A549 (cell line): ENCODE data around the gene EVX1. TPM values are rescaled to one million over a fixed set of nuclear protein-coding genes. Genes with fewer than 3 reads are reported as not detected.

Source experiments
- ATAC-seq, 2 experiments: fragments of 200-7000 bp in 1 of 2; fragments of >200 bp in 1 of 2; cut with Nextera tagmentation in 1 of 2; cut with Tn5 transposase in 1 of 2; 3 replicates each; pipeline versions ENCODE4 v1.8.0 to v1.9.1; 2018 to 2020; ENCODE audit warnings: mild to moderate bottlenecking in 1 of 2, moderate library complexity in 1 of 2
- CTCF ChIA-PET: fragments of 300-600 bp; sonication (Branson Sonifier 250); formaldehyde crosslinking; extraction: SDS; loops from one replicate; lab custom pipeline; 2021; ENCODE audit warnings: antibody characterized with exemption, inconsistent platforms; lab: Yijun Ruan, JAX
- POLR2A ChIA-PET: fragments of 350-600 bp; formaldehyde crosslinking; extraction: SDS; loops from one replicate; lab custom pipeline; 2021; ENCODE audit warnings: antibody characterized with exemption, inconsistent platforms; lab: Yijun Ruan, JAX
- DNase-seq, 2 experiments: peaks; one replicate each; pipeline versions ENCODE4 v3.0.0 to v3.0.0-alpha.2; 2011 to 2016; ENCODE audit warnings: low read depth in 1 of 2, low spot score in 1 of 2
- FAIRE-seq: peaks from 2 replicates; lab custom pipeline; 2011; peaks lifted over from hg19 to GRCh38; lab: Jason Lieb, UNC
- H3K27ac ChIP-seq, 2 experiments: fragments of >200 bp; sonication (Bioruptor Twin); formaldehyde crosslinking; 3 replicates each; pipeline ENCODE4 v1.5.1; 2016 to 2017
- H3K4me1 ChIP-seq: fragments of >200 bp; sonication (Bioruptor Twin); formaldehyde crosslinking; 3 replicates; pipeline ENCODE4 v1.6.1; 2016
- H3K4me2 ChIP-seq: fragments of >200 bp; sonication (Bioruptor Twin); formaldehyde crosslinking; 3 replicates; pipeline ENCODE4 v1.6.1; 2016
- H3K4me3 ChIP-seq: fragments of >200 bp; sonication (Bioruptor Twin); formaldehyde crosslinking; 3 replicates; pipeline ENCODE4 v1.5.1; 2016
- H3K9me3 ChIP-seq: fragments of >200 bp; sonication (Bioruptor Twin); formaldehyde crosslinking; 3 replicates; pipeline ENCODE4 v1.6.1; 2016
- BHLHE40 ChIP-seq: IDR thresholded peaks from 2 replicates; pipeline ENCODE4 v1.6.1; 2012; ENCODE audit warnings: low read depth, low read length, inconsistent platforms
- CEBPB ChIP-seq, 2 experiments: fragments of >200 bp in 1 of 2; sonication (Bioruptor Twin) in 1 of 2; formaldehyde crosslinking in 1 of 2; IDR thresholded peaks; 2 replicates each; pipeline ENCODE4 v1.6.1; 2012 to 2016
- CHD4 ChIP-seq: fragments of 200-600 bp; sonication (generic); IDR thresholded peaks from 2 replicates; pipeline ENCODE4 v1.6.1; 2016; ENCODE audit warnings: antibody characterized with exemption, mild to moderate bottlenecking, borderline replicate concordance
- ELK1 ChIP-seq: fragments of 150-350 bp; IDR thresholded peaks from 2 replicates; pipeline ENCODE4 v1.6.1; 2014; ENCODE audit warnings: low read depth, mild to moderate bottlenecking, low read length
- ESRRA ChIP-seq: fragments of 150-350 bp; IDR thresholded peaks from 2 replicates; pipeline ENCODE4 v1.6.1; 2014; ENCODE audit warnings: mild to moderate bottlenecking, low read length, borderline replicate concordance
- HES2 ChIP-seq: fragments of >200 bp; sonication (Bioruptor Twin); formaldehyde crosslinking; IDR thresholded peaks from 2 replicates; pipeline ENCODE4 v1.6.1; 2016
- HOXB5 ChIP-seq: fragments of 250-450 bp; sonication (Bioruptor Pico); IDR thresholded peaks from 2 replicates; pipeline ENCODE4 v1.5.0; 2020; ENCODE audit warnings: mild to moderate bottlenecking, moderate library complexity
- KDM1A ChIP-seq: fragments of 200-600 bp; sonication (generic); IDR thresholded peaks from 2 replicates; pipeline ENCODE4 v1.6.1; 2016; ENCODE audit warnings: low read depth, mild to moderate bottlenecking
- KDM5A ChIP-seq: fragments of 200-600 bp; sonication (generic); IDR thresholded peaks from 2 replicates; pipeline ENCODE4 v1.6.1; 2016; ENCODE audit warnings: antibody characterized with exemption, mild to moderate bottlenecking
- MAFK ChIP-seq: fragments of 450-650 bp; IDR thresholded peaks from 2 replicates; pipeline ENCODE4 v1.6.1; 2014; ENCODE audit not compliant: partially characterized antibody
- NFE2L2 ChIP-seq: fragments of 150-350 bp; conservative IDR thresholded peaks from 2 replicates; pipeline ENCODE4 v1.6.1; 2014; ENCODE audit warnings: low read length
- NPAS2 ChIP-seq: fragments of 250-450 bp; sonication (Bioruptor Pico); IDR thresholded peaks from 2 replicates; pipeline ENCODE4 v1.8.0; 2022; ENCODE audit warnings: mild to moderate bottlenecking, moderate library complexity, borderline replicate concordance
- PHF8 ChIP-seq: fragments of 200-600 bp; sonication (generic); IDR thresholded peaks from 2 replicates; pipeline ENCODE4 v1.6.1; 2016; ENCODE audit warnings: low read depth, mild to moderate bottlenecking, antibody characterized with exemption, moderate library complexity, borderline replicate concordance
- RAD21 ChIP-seq, 2 experiments: fragments of >200 bp in 1 of 2; sonication (Bioruptor Twin) in 1 of 2; formaldehyde crosslinking in 1 of 2; IDR thresholded peaks in 1 of 2; conservative IDR thresholded peaks in 1 of 2; 2 replicates in 1 of 2; 3 replicates in 1 of 2; pipeline ENCODE4 v1.6.1; 2012 to 2018; ENCODE audit warnings: inconsistent platforms in 1 of 2
- RARB ChIP-seq: fragments of 250-450 bp; sonication (Bioruptor Pico); IDR thresholded peaks from 2 replicates; pipeline ENCODE4 v1.8.0; 2021; ENCODE audit warnings: mild to moderate bottlenecking, moderate library complexity
- REST ChIP-seq: fragments of 200-600 bp; sonication (generic); IDR thresholded peaks from 2 replicates; pipeline ENCODE4 v1.6.1; 2016; ENCODE audit warnings: antibody characterized with exemption, mild to moderate bottlenecking, moderate library complexity
- RFX5 ChIP-seq: fragments of 450-650 bp; IDR thresholded peaks from 2 replicates; pipeline ENCODE4 v1.7.1; 2014; ENCODE audit warnings: antibody characterized with exemption, mild to moderate bottlenecking, moderate library complexity
- RNF2 ChIP-seq: fragments of 200-600 bp; sonication (generic); IDR thresholded peaks from 2 replicates; pipeline ENCODE4 v1.6.1; 2016; ENCODE audit warnings: low read depth, mild to moderate bottlenecking, antibody characterized with exemption, moderate library complexity, borderline replicate concordance
- SMC3 ChIP-seq: fragments of >200 bp; sonication (Bioruptor Twin); formaldehyde crosslinking; IDR thresholded peaks from 3 replicates; pipeline ENCODE4 v1.6.1; 2018; ENCODE audit warnings: inconsistent platforms
- SREBF2 ChIP-seq: fragments of 450-650 bp; IDR thresholded peaks from 2 replicates; pipeline ENCODE4 v1.6.1; 2014; ENCODE audit warnings: mild to moderate bottlenecking, moderate library complexity
- TFCP2L1 ChIP-seq: fragments of 250-450 bp; sonication (Bioruptor Pico); IDR thresholded peaks from 2 replicates; pipeline ENCODE4 v1.5.0; 2021; ENCODE audit warnings: mild to moderate bottlenecking
- USF2 ChIP-seq: fragments of 450-650 bp; IDR thresholded peaks from 2 replicates; pipeline ENCODE4 v1.6.1; 2014; ENCODE audit warnings: antibody characterized with exemption
- ZFP36 ChIP-seq: fragments of 450-650 bp; IDR thresholded peaks from 2 replicates; pipeline ENCODE4 v1.6.1; 2014; ENCODE audit warnings: borderline replicate concordance; ENCODE audit not compliant: partially characterized antibody
- WGBS: methylation state at CpG from one replicate; pipeline ENCODE4 v1.1.6; 2017; ENCODE audit errors: missing lambda C conversion rate; 5-methylcytosine and 5-hydroxymethylcytosine counted together
- polyA plus RNA-seq, 4 experiments: library from polyadenylated mRNA; depleted of rRNA in 3 of 4; stranded (reverse); fragments of >200 nt; fragmentation: RNase III in 1 of 4; extraction: RNeasy Plus Mini Kit Qiagen cat#74134 plus additional on column Dnase treatment in 1 of 4; gene quantifications; 2 replicates in 3 of 4; 3 replicates in 1 of 4; pipeline ENCODE4 v1.2.3, GENCODE V29; 2011 to 2017

EVX1 gene
- polyA plus RNA-seq, 2 of the 4 experiments (the other 2 are of a cell fraction), result 0.05 to 0.08 TPM

GRCh38 chr7:27202018-27202861 lies 40.4 kb upstream of the EVX1 start:
- 91% methylated on average over 26 of the region's 30 CpGs for WGBS
- CTCF ChIA-PET, result interaction anchor here (0.7 to 4.2 kb wide), 10 partner anchors 8 to 894 kb away, joined by 3 to 33 read pairs (median 4); no protein-coding TSS in a partner anchor
- TF ChIP-seq KDM1A (no peak), RAD21 (conservative IDR thresholded peaks at IDR 0.05 in 1 of 2, IDR thresholded peaks at IDR 0.05 in 1 of 2) (no peak), HES2 (no peak), PHF8 (no peak), KDM5A (no peak), BHLHE40 (no peak), MAFK (no peak)
- POLR2A ChIA-PET, result no interaction called here
- Histone ChIP-seq H3K27ac (no peak overlapping the region), H3K4me2 (no peak overlapping the region), H3K4me3 (no peak overlapping the region), H3K9me3 (no peaks in the 10 kb centered on the region), H3K4me1 (peaks cover 15% of the 10 kb centered on the region)
- DNase-seq, result no peak
- no peak for ATAC-seq
- no peak for FAIRE-seq

GRCh38 chr7:27202862-27203134 lies 39.8 kb upstream of the EVX1 start:
- H3K4me1 ChIP-seq, result peaks cover 15% of the 10 kb centered on the region
- no peak overlapping the region for H3K4me3 ChIP-seq
- CTCF ChIA-PET, result interaction anchor here (0.7 to 2.7 kb wide), 8 partner anchors 11 to 894 kb away, joined by 3 to 9 read pairs (median 4); no protein-coding TSS in a partner anchor
- no peak overlapping the region for H3K27ac ChIP-seq
- 63% methylated on average over 3 of the region's 3 CpGs for WGBS
- H3K9me3 ChIP-seq, result no peaks in the 10 kb centered on the region
- ATAC-seq (no peak), FAIRE-seq (no peak)
- no peak for TF ChIP-seq RNF2
- no peak for TF ChIP-seq RFX5
- no peak for TF ChIP-seq CEBPB (IDR thresholded peaks at IDR 0.05)
- no peak for TF ChIP-seq RARB
- TF ChIP-seq ESRRA, result no peak
- no peak for TF ChIP-seq ELK1
- no peak for TF ChIP-seq USF2
- no peak for TF ChIP-seq HOXB5 (CRISPR knock-in tag)
- TF ChIP-seq, all 56 proteins: peak for 0
- no peak overlapping the region for H3K4me2 ChIP-seq
- no peak for DNase-seq
- POLR2A ChIA-PET, result no interaction called here

- H3K27ac ChIP-seq, result no peak overlapping the region
- no peak overlapping the region for H3K4me3 ChIP-seq
- FAIRE-seq, result no peak
- no peak for DNase-seq
- peaks cover 11% of the 10 kb centered on the region for H3K4me1 ChIP-seq
- no peaks in the 10 kb centered on the region for H3K9me3 ChIP-seq
- WGBS, result 64% methylated on average over 10 of the region's 10 CpGs
- ChIA-PET CTCF (interaction anchor here (1.2 to 1.5 kb wide), 4 partner anchors 373 to 894 kb away, joined by 3 to 7 read pairs (median 4); no protein-coding TSS in a partner anchor), POLR2A (no interaction called here)
- H3K4me2 ChIP-seq, result no peak overlapping the region
- ATAC-seq, result no peak
- no peak for TF ChIP-seq TFCP2L1 (CRISPR knock-in tag)
- TF ChIP-seq ESRRA, result no peak
- TF ChIP-seq NPAS2, result no peak
- no peak for TF ChIP-seq REST
- TF ChIP-seq CHD4, result no peak
- no peak for TF ChIP-seq USF2
- TF ChIP-seq ELK1, result no peak
- TF ChIP-seq NFE2L2, result no peak
- no peak for TF ChIP-seq SREBF2
- no peak for TF ChIP-seq ZFP36
- no peak for TF ChIP-seq SMC3
Measured at GRCh38 chr7:27203365-27203953, 39.1 kb upstream of the EVX1 start.
